ENCODE data around the gene DHRS11.

Gene DHRS11, protein sequence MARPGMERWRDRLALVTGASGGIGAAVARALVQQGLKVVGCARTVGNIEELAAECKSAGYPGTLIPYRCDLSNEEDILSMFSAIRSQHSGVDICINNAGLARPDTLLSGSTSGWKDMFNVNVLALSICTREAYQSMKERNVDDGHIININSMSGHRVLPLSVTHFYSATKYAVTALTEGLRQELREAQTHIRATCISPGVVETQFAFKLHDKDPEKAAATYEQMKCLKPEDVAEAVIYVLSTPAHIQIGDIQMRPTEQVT

DNA sequence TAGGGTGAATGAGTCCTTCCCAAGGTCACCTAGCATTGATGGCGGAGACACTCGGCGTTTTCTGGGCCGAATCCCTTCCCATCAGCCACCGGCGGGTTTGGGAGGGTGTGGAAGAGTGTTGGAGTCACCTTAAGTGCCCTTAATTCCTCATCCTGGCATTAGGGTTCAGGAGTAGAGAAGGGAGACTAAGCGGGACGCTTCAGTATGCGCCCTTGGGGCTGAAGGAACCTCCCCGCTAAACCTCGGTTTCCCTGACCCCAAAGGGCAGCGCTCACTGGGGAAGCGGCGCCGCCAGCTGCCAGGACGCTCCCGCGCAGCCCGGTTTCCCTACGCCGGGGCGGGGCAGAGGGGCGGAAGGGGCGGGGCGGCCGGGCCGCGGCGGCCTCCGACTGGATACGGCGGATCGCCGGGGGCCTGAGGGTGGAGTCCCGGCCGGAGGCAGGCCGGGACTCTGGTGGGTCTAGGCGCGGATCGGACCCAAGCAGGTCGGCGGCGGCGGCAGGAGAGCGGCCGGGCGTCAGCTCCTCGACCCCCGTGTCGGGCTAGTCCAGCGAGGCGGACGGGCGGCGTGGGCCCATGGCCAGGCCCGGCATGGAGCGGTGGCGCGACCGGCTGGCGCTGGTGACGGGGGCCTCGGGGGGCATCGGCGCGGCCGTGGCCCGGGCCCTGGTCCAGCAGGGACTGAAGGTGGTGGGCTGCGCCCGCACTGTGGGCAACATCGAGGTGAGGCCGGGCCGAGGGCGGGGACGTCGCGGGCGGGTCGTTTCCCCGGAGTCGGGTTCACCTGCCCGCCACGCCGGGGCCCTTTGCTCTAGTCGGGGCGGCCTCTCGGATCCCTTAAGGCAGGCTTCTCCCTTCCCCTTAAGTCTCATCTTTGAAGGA, at the start of gene DHRS11:
Gene DHRS11, plus strand, starts transcription at position 446 of the 882 bp plus-strand sequence. Its CDS starts 131 bp downstream, at position 577.
- TF ChIP-seq, protein P1, sequence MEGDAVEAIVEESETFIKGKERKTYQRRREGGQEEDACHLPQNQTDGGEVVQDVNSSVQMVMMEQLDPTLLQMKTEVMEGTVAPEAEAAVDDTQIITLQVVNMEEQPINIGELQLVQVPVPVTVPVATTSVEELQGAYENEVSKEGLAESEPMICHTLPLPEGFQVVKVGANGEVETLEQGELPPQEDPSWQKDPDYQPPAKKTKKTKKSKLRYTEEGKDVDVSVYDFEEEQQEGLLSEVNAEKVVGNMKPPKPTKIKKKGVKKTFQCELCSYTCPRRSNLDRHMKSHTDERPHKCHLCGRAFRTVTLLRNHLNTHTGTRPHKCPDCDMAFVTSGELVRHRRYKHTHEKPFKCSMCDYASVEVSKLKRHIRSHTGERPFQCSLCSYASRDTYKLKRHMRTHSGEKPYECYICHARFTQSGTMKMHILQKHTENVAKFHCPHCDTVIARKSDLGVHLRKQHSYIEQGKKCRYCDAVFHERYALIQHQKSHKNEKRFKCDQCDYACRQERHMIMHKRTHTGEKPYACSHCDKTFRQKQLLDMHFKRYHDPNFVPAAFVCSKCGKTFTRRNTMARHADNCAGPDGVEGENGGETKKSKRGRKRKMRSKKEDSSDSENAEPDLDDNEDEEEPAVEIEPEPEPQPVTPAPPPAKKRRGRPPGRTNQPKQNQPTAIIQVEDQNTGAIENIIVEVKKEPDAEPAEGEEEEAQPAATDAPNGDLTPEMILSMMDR (IDR thresholded peaks at IDR 0.05; ENCODE audit: control insufficient read depth, extremely low read depth, insufficient read depth) = 0 out of 2 replicates have a peak, but pooled peaks have one; percentile 21
- peak within 1 kb of the TSS; percentile 62 for H3K4me3 ChIP-seq (ENCODE audit: low read depth, low read length)
- no peak for DNase-seq (ENCODE audit: low read depth)

DNA sequence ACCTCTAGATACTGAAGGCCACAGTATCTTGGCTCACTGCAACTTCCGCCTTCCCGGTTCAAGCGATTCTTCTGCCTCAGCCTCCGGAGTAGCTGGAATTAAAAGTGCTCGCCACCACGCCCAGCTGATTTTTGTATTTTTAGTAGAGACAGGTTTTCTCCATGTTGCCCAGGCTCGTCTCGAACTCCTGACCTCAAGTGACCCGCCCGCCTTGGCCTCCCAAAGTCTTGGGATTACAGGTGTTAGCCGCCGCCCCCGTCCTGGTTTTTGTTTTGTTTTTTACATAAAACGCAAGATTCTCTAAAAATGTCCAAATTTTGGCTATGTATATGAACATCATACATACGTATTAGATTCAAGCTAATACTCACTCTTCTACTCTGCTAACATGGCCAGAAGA, 48.9 kb upstream of the DHRS11 start:
- H3K4me3 ChIP-seq (ENCODE audit: low read depth, low read length) = no peak overlapping the region
- TF ChIP-seq, protein P1 (IDR thresholded peaks at IDR 0.05; ENCODE audit: control insufficient read depth, extremely low read depth, insufficient read depth) = no peak
- DNase-seq (ENCODE audit: low read depth) = no peak

DNA sequence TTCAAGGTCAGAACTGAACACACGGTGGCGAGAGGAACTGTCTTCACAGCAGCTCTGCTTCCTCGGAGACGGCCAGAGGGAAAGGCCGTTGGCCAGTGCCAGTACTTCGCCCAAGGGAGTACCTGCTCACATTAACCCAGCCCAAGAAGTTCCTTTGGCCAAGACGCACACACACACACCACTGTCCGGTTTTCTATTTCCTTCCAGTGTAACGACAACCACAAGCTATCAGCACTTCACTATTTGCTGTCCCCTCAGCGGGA, 47.7 kb upstream of the DHRS11 start:
- peak overlapping the region; percentile 66 for H3K4me3 ChIP-seq (ENCODE audit: low read depth, low read length)
- DNase-seq (ENCODE audit: low read depth) = peak; percentile 40
- TF ChIP-seq, protein P1 (IDR thresholded peaks at IDR 0.05; ENCODE audit: control insufficient read depth, extremely low read depth, insufficient read depth) = no peak

DNA sequence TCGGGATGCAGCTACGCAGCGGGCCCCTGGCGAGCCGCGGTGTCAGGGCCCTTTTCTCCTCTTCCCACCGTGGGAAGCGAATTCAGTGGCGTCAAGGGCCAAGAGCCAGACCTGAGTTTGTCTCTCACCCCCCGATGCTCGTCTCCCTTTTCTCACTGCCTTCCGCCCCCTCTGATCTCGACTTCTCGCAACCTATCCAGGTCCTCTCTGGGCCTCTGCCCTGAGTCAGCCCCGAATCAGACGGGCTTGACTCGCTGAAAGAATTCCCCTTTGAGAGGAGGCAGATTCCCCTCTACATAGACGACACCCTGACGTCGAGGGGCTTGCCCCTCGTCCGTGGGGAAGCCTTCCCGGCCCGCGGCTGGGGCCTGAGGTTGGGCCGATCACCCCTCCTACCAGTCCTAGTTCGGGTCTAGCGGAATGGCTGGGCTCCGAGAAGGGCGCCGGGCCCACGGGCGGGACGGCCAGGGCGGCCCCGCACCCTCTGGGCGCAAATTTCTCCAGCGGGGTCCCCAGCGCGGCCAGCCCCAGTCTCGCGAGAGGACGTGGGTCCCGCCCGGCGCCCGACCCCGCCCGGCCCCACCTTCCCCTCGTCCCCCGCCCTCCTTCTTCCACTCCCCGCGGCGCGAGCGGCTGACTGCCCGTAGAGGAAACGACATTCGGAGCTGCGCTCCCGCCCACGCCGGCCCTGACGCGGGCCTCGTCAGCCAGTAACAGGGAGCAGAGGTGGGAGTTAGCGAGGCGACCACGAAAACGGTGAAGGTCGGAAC, 47.2 kb upstream of the DHRS11 start, which contains the start of gene GGNBP2:
Gene GGNBP2, plus strand, starts transcription at position 613 of the 770 bp plus-strand sequence. CDS start 806 bp downstream, outside the sequence.
- TF ChIP-seq, protein P1 (IDR thresholded peaks at IDR 0.05; ENCODE audit: control insufficient read depth, extremely low read depth, insufficient read depth) = no peak
- peak within 1 kb of the TSS; percentile 66 for H3K4me3 ChIP-seq (ENCODE audit: low read depth, low read length)
- DNase-seq (ENCODE audit: low read depth) = peak; percentile 77

DNA sequence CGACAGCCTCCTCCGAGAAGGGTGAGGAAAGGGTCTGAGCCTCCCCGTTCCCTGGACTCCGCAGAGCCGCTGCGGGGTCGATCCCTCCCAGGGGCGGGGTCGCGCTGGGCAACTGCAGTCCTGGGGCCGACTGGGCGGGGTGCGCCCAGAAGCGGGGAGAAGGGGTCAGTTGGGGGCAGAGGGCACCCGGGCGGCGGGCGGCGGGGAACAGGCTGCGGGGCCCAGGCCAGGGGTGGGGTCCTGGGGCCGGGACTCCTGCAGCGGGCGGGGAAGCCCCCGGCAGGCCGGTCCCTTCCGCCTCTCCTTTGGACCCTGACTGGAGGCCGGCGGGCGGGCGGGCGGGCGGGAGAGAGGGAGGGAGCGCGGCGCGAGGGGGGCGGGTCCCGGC, 46.6 kb upstream of the DHRS11 start:
- TF ChIP-seq, protein P1 (IDR thresholded peaks at IDR 0.05; ENCODE audit: control insufficient read depth, extremely low read depth, insufficient read depth) = no peak
- peak overlapping the region; percentile 66 for H3K4me3 ChIP-seq (ENCODE audit: low read depth, low read length)
- no peak for DNase-seq (ENCODE audit: low read depth)

DNA sequence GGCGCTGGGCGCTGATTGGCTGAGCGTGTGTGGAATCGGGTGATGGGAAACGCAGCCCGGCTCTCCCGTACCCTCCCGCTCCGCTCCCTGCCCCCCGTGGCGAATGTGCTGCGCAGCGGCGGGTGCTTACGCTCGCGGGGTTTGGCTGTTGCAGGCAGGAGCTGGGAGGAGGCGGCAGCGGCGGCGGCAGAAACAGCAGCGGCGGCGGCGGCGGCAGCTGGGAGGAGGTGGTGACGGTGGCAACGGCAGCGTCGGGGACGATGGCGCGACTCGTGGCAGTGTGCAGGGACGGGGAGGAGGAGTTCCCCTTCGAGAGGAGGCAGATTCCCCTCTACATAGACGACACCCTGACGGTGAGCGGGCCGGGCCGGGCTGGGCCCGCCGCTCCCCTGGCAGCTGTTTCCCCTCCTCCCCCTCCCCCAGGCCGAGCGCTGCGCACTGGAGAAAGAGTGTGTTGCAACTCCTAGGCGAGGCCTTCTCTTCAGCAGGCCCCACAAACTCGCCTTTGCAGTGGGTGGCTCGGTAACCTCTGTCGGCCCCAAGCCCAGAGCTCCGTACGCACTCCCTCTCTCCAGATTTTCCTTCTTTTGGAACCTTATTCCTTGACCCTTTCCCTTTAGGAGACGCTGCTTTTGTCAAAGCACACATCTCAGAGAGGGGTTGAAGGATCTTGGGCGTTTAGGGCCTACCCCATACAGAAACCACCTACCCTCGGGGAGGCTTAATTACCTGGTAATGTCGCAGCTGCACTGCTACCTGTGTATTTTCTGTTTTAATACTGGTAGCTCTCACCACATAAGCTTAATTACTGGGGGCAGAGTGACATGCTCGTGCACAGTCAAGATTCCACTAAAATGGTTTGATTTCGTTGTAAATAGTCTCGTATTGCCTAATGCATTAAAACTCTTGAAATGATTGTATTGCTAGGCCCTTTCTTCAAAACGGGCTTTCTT, 45.9 kb upstream of the DHRS11 start:
- TF ChIP-seq, protein P1 (IDR thresholded peaks at IDR 0.05; ENCODE audit: control insufficient read depth, extremely low read depth, insufficient read depth) = peak; percentile 24
- DNase-seq (ENCODE audit: low read depth) = peak; percentile 91
- H3K4me3 ChIP-seq (ENCODE audit: low read depth, low read length) = peak overlapping the region; percentile 66

All from LNCaP clone FGC (cell line).